Measurements from ENCODE around the gene SLC39A2.

Gene SLC39A2

DNA sequence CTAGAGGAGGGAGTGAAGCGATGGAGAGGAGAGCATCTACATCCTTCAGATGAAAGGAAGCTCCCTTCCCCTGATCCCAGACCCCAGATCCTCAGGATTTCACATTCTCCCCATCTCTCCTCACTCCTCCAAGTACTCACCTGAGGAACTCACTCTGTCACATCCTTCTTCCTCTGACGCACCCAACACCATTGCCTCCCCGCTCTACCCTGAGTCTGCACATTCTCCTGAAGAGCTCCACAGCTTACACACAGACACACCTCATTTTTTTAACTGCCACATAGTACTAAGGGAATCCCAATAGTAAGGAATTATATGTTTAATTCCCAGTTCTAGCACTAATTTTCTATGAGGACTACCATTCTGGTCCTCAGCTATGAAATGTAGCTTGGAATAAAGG, 25.6 kb upstream of the SLC39A2 start:
- ChIA-PET POLR2A (no interaction called here), CTCF (interaction anchor here (0.9 to 4.1 kb wide), 6 partner anchors 9 to 166 kb away, joined by 3 to 56 read pairs (median 4); no protein-coding TSS in a partner anchor)
- H3K4me1 ChIP-seq (ENCODE audit: control insufficient read depth, insufficient read depth, low read length) = no peaks in the 10 kb centered on the region
- no peaks in the 10 kb centered on the region for H3K36me3 ChIP-seq (ENCODE audit: control insufficient read depth in 2 of 2, insufficient read depth in 1 of 2, low read length in 2 of 2)
- no peaks in the 10 kb centered on the region for H3K9me3 ChIP-seq (ENCODE audit: control insufficient read depth, insufficient read depth, low read depth, low read length)
- H3K27ac ChIP-seq (ENCODE audit: extremely low read depth, low read depth, low read length) = no peak overlapping the region
- no peak overlapping the region for H3K4me3 ChIP-seq (ENCODE audit: low read depth, low read length)
- TF ChIP-seq, protein P1, sequence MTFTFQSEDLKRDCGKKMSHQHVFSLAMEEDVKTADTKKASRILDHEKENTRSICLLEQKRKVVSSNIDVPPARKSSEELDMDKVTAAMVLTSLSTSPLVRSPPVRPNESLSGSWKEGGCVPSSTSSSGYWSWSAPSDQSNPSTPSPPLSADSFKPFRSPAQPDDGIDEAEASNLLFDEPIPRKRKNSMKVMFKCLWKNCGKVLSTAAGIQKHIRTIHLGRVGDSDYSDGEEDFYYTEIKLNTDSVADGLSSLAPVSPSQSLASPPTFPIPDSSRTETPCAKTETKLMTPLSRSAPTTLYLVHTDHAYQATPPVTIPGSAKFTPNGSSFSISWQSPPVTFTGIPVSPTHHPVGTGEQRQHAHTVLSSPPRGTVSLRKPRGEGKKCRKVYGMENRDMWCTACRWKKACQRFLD (tag by site-specific recombination; IDR thresholded peaks at IDR 0.05) = no peak
- TF ChIP-seq ZNF24 (tag by site-specific recombination; IDR thresholded peaks at IDR 0.05) (no peak), ZNF184 (tag by site-specific recombination; IDR thresholded peaks at IDR 0.05) (no peak), ZFP3 (tag by site-specific recombination; IDR thresholded peaks at IDR 0.05; ENCODE audit: low read depth) (no peak), ZNF501 (tag by site-specific recombination; IDR thresholded peaks at IDR 0.05) (no peak), ZBTB1 (tag by site-specific recombination; IDR thresholded peaks at IDR 0.05) (no peak), MYNN (tag by site-specific recombination; IDR thresholded peaks at IDR 0.05; ENCODE audit: borderline replicate concordance) (no peak), HOXA7 (CRISPR knock-in tag; IDR thresholded peaks at IDR 0.05; ENCODE audit: borderline replicate concordance) (no peak), ZNF660 (tag by site-specific recombination; IDR thresholded peaks at IDR 0.05) (no peak), ZNF654 (tag by site-specific recombination; IDR thresholded peaks at IDR 0.05; ENCODE audit: low read depth) (no peak), ZNF16 (tag by site-specific recombination; IDR thresholded peaks at IDR 0.05; ENCODE audit: low read depth) (no peak), ZBTB48 (tag by site-specific recombination; IDR thresholded peaks at IDR 0.05) (no peak), ZBTB8A (tag by site-specific recombination; IDR thresholded peaks at IDR 0.05) (no peak)
- TF ChIP-seq, protein P2, sequence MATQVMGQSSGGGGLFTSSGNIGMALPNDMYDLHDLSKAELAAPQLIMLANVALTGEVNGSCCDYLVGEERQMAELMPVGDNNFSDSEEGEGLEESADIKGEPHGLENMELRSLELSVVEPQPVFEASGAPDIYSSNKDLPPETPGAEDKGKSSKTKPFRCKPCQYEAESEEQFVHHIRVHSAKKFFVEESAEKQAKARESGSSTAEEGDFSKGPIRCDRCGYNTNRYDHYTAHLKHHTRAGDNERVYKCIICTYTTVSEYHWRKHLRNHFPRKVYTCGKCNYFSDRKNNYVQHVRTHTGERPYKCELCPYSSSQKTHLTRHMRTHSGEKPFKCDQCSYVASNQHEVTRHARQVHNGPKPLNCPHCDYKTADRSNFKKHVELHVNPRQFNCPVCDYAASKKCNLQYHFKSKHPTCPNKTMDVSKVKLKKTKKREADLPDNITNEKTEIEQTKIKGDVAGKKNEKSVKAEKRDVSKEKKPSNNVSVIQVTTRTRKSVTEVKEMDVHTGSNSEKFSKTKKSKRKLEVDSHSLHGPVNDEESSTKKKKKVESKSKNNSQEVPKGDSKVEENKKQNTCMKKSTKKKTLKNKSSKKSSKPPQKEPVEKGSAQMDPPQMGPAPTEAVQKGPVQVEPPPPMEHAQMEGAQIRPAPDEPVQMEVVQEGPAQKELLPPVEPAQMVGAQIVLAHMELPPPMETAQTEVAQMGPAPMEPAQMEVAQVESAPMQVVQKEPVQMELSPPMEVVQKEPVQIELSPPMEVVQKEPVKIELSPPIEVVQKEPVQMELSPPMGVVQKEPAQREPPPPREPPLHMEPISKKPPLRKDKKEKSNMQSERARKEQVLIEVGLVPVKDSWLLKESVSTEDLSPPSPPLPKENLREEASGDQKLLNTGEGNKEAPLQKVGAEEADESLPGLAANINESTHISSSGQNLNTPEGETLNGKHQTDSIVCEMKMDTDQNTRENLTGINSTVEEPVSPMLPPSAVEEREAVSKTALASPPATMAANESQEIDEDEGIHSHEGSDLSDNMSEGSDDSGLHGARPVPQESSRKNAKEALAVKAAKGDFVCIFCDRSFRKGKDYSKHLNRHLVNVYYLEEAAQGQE (tag by site-specific recombination; IDR thresholded peaks at IDR 0.05) = no peak
- TF ChIP-seq, protein P3, sequence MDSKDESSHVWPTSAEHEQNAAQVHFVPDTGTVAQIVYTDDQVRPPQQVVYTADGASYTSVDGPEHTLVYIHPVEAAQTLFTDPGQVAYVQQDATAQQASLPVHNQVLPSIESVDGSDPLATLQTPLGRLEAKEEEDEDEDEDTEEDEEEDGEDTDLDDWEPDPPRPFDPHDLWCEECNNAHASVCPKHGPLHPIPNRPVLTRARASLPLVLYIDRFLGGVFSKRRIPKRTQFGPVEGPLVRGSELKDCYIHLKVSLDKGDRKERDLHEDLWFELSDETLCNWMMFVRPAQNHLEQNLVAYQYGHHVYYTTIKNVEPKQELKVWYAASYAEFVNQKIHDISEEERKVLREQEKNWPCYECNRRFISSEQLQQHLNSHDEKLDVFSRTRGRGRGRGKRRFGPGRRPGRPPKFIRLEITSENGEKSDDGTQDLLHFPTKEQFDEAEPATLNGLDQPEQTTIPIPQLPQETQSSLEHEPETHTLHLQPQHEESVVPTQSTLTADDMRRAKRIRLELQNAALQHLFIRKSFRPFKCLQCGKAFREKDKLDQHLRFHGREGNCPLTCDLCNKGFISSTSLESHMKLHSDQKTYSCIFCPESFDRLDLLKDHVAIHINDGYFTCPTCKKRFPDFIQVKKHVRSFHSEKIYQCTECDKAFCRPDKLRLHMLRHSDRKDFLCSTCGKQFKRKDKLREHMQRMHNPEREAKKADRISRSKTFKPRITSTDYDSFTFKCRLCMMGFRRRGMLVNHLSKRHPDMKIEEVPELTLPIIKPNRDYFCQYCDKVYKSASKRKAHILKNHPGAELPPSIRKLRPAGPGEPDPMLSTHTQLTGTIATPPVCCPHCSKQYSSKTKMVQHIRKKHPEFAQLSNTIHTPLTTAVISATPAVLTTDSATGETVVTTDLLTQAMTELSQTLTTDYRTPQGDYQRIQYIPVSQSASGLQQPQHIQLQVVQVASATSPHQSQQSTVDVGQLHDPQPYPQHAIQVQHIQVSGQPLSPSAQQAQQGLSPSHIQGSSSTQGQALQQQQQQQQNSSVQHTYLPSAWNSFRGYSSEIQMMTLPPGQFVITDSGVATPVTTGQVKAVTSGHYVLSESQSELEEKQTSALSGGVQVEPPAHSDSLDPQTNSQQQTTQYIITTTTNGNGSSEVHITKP (tag by site-specific recombination; IDR thresholded peaks at IDR 0.05) = no peak
- TF ChIP-seq, protein P4, sequence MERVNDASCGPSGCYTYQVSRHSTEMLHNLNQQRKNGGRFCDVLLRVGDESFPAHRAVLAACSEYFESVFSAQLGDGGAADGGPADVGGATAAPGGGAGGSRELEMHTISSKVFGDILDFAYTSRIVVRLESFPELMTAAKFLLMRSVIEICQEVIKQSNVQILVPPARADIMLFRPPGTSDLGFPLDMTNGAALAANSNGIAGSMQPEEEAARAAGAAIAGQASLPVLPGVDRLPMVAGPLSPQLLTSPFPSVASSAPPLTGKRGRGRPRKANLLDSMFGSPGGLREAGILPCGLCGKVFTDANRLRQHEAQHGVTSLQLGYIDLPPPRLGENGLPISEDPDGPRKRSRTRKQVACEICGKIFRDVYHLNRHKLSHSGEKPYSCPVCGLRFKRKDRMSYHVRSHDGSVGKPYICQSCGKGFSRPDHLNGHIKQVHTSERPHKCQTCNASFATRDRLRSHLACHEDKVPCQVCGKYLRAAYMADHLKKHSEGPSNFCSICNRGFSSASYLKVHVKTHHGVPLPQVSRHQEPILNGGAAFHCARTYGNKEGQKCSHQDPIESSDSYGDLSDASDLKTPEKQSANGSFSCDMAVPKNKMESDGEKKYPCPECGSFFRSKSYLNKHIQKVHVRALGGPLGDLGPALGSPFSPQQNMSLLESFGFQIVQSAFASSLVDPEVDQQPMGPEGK (tag by site-specific recombination; IDR thresholded peaks at IDR 0.05) = no peak
- TF ChIP-seq, protein P5, sequence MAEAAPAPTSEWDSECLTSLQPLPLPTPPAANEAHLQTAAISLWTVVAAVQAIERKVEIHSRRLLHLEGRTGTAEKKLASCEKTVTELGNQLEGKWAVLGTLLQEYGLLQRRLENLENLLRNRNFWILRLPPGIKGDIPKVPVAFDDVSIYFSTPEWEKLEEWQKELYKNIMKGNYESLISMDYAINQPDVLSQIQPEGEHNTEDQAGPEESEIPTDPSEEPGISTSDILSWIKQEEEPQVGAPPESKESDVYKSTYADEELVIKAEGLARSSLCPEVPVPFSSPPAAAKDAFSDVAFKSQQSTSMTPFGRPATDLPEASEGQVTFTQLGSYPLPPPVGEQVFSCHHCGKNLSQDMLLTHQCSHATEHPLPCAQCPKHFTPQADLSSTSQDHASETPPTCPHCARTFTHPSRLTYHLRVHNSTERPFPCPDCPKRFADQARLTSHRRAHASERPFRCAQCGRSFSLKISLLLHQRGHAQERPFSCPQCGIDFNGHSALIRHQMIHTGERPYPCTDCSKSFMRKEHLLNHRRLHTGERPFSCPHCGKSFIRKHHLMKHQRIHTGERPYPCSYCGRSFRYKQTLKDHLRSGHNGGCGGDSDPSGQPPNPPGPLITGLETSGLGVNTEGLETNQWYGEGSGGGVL (tag by site-specific recombination; IDR thresholded peaks at IDR 0.05) = no peak
